Fibroblast of pulmonary artery (primary cell): Measurements from ENCODE around the gene ZBTB20.

ENCODE experiments used
- DNase-seq: peaks from one replicate; pipeline ENCODE4 v3.0.0-alpha.2; 2010; ENCODE audit warnings: low read depth
- H3K4me3 ChIP-seq: replicated peaks from 2 replicates; pipeline ENCODE4 v1.5.1; 2011; ENCODE audit warnings: low read depth, mild to moderate bottlenecking, control low read depth, low read length, moderate library complexity
- CTCF ChIP-seq: IDR thresholded peaks from 2 replicates; pipeline ENCODE4 v1.5.1; 2011; ENCODE audit warnings: mild to moderate bottlenecking, control low read depth, low read length, inconsistent platforms; ENCODE audit errors: missing control alignments

The ZBTB20 gene

GRCh38 chr3:114333180-114333922, 813.7 kb downstream of the ZBTB20 start:
- H3K4me3 ChIP-seq = no peak overlapping the region

GRCh38 chr3:114332342-114333179, 814.5 kb downstream of the ZBTB20 start:
- no peak for TF ChIP-seq CTCF
- no peak for DNase-seq
- H3K4me3 ChIP-seq = no peak overlapping the region

More at GRCh38 chr3:114333180-114333922, 813.7 kb downstream of the ZBTB20 start:
- peak; percentile 55 for DNase-seq
- TF ChIP-seq CTCF = no peak

- TF ChIP-seq CTCF = no peak
- no peak overlapping the region for H3K4me3 ChIP-seq
- no peak for DNase-seq
These were observed 815.4 kb downstream of the ZBTB20 start for GRCh38 chr3:114331710-114332109.

- DNase-seq = no peak
- no peak overlapping the region for H3K4me3 ChIP-seq
- no peak for TF ChIP-seq CTCF
These were observed 816.1 kb downstream of the ZBTB20 start for GRCh38 chr3:114331007-114331406.

GRCh38 chr3:114329823-114330222, 817.3 kb downstream of the ZBTB20 start:
- H3K4me3 ChIP-seq = no peak overlapping the region
- no peak for TF ChIP-seq CTCF
- DNase-seq = no peak

GRCh38 chr3:114328345-114328744, 818.7 kb downstream of the ZBTB20 start:
- no peak for TF ChIP-seq CTCF
- DNase-seq = no peak
- H3K4me3 ChIP-seq = no peak overlapping the region

GRCh38 chr3:114327665-114328064, 819.4 kb downstream of the ZBTB20 start:
- TF ChIP-seq CTCF = no peak
- no peak for DNase-seq
- H3K4me3 ChIP-seq = no peak overlapping the region
